Measurements from ENCODE around the gene PCNX3.

- TF ChIP-seq CTCF (IDR thresholded peaks at IDR 0.05) (no peak), POLR2A (IDR thresholded peaks at IDR 0.05) (no peak)
Measured at GRCh38 chr11:65581928-65582327, 33.6 kb upstream of the PCNX3 start.
